ENCODE results near the gene NUBPL.

DNA sequence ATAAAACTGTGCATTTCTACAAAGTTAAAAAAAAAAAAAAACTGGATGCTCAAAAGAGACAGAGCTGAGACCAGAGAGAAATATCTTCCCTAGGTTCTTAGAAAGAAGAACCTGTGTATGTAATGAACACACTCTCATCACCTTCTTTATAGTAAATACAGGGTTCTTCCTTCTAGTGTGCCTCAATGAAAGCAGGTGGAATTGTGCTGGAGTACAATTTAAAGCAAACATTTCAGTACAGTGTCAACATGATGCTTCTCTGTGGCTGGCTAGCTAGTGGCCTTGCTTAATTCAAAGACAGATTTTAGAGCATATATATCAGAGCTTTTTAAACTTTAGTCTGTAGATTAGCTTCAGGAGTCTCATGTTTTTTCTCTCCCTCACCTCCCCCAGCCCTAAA is 266.1 kb downstream of the NUBPL start:
- no peak for TF ChIP-seq POLR2A (IDR thresholded peaks at IDR 0.05)
- TF ChIP-seq, protein P1, sequence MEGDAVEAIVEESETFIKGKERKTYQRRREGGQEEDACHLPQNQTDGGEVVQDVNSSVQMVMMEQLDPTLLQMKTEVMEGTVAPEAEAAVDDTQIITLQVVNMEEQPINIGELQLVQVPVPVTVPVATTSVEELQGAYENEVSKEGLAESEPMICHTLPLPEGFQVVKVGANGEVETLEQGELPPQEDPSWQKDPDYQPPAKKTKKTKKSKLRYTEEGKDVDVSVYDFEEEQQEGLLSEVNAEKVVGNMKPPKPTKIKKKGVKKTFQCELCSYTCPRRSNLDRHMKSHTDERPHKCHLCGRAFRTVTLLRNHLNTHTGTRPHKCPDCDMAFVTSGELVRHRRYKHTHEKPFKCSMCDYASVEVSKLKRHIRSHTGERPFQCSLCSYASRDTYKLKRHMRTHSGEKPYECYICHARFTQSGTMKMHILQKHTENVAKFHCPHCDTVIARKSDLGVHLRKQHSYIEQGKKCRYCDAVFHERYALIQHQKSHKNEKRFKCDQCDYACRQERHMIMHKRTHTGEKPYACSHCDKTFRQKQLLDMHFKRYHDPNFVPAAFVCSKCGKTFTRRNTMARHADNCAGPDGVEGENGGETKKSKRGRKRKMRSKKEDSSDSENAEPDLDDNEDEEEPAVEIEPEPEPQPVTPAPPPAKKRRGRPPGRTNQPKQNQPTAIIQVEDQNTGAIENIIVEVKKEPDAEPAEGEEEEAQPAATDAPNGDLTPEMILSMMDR (IDR thresholded peaks at IDR 0.05), result no peak

Measured in adrenal gland (tissue), 5 donors.